Liver (tissue), 3 donors: Measurements from ENCODE around the gene ERC2.

Experiments used
- ATF3 ChIP-seq: IDR thresholded peaks from 2 replicates; pipeline ENCODE4 v1.6.1; 2016; ENCODE audit warnings: antibody characterized with exemption
- CTCF ChIP-seq: fragments of 150-350 bp; IDR thresholded peaks from 2 replicates; pipeline ENCODE4 v1.5.1; 2017; ENCODE audit warnings: improper control_type of control experiment, low read depth, low read length; ENCODE audit not compliant: missing input control
- EGR1 ChIP-seq, 2 donors: IDR thresholded peaks; 2 replicates each; pipeline ENCODE4 v1.6.1; 2016 to 2018; ENCODE audit warnings: antibody characterized with exemption in 2 of 2, low read depth in 2 of 2
- FOXA1 ChIP-seq: IDR thresholded peaks from 2 replicates; pipeline ENCODE4 v1.6.1; 2016; ENCODE audit warnings: antibody characterized with exemption
- FOXA2 ChIP-seq: IDR thresholded peaks from 2 replicates; pipeline ENCODE4 v1.6.1; 2016; ENCODE audit warnings: antibody characterized with exemption
- GABPA ChIP-seq, 2 donors: IDR thresholded peaks in 1 of 2; conservative IDR thresholded peaks in 1 of 2; 2 replicates each; pipeline ENCODE4 v1.6.1; 2016; ENCODE audit warnings: antibody characterized with exemption in 2 of 2, mild to moderate bottlenecking in 1 of 2, moderate library complexity in 1 of 2
- MAX ChIP-seq: IDR thresholded peaks from 2 replicates; pipeline ENCODE4 v1.6.1; 2016; ENCODE audit warnings: antibody characterized with exemption
- NR2F2 ChIP-seq: IDR thresholded peaks from 2 replicates; pipeline ENCODE4 v1.6.1; 2016; ENCODE audit warnings: antibody characterized with exemption
- RAD21 ChIP-seq, 2 donors: IDR thresholded peaks; 2 replicates each; pipeline ENCODE4 v1.6.1; 2016; ENCODE audit warnings: antibody characterized with exemption in 2 of 2, mild to moderate bottlenecking in 2 of 2
- REST ChIP-seq: IDR thresholded peaks from 2 replicates; pipeline ENCODE4 v1.6.1; 2016; ENCODE audit warnings: antibody characterized with exemption, mild to moderate bottlenecking
- SP1 ChIP-seq: IDR thresholded peaks from 2 replicates; pipeline ENCODE4 v1.6.1; 2018; ENCODE audit warnings: antibody characterized with exemption, mild to moderate bottlenecking
- TAF1 ChIP-seq: conservative IDR thresholded peaks from 2 replicates; pipeline ENCODE4 v1.6.1; 2016; ENCODE audit warnings: antibody characterized with exemption, mild to moderate bottlenecking
- YY1 ChIP-seq: IDR thresholded peaks from 2 replicates; pipeline ENCODE4 v1.6.1; 2016; ENCODE audit warnings: antibody characterized with exemption, mild to moderate bottlenecking
- ZBTB33 ChIP-seq: IDR thresholded peaks from 2 replicates; pipeline ENCODE4 v1.6.1; 2016; ENCODE audit warnings: antibody characterized with exemption
- donor health status: healthy.
- donor health status: healthy.

- TF ChIP-seq CTCF (no peak), YY1 (no peak), FOXA1 (no peak), ATF3 (no peak), SP1 (no peak), MAX (no peak), TAF1 (no peak), REST (no peak), EGR1 (IDR thresholded peaks at IDR 0.05; ENCODE audit: low read depth in 2 of 2) (no peak), RAD21 (IDR thresholded peaks at IDR 0.05) (no peak), ZBTB33 (no peak), NR2F2 (no peak), GABPA (IDR thresholded peaks at IDR 0.05 in 1 of 2, conservative IDR thresholded peaks at IDR 0.05 in 1 of 2) (no peak), FOXA2 (no peak)
Observed at GRCh38 chr3:55658270-55658669, 810.0 kb downstream of the ERC2 start.
